Posterior cingulate gyrus (tissue), 11 donors: ENCODE data around the gene LRRC4.
A peak's percentile ranks its signal among the peaks of the same experiment; 100 is the strongest.

Experiments used
- DNase-seq, 10 donors: peaks; one replicate each; pipeline versions ENCODE4 v3.0.0 to v3.0.0-alpha.2; 2020 to 2021; ENCODE audit warnings: mixed read lengths in 3 of 10
- intact Hi-C: fragments of 100-400 bp; cut with DNase I; formaldehyde crosslinking; loops from one replicate; pipeline ENCODE4 v1.15.1; 2023

LRRC4 gene

GRCh38 chr7:127988751-127989150, 42.5 kb downstream of the LRRC4 start:
- DNase-seq, result no peak
- intact Hi-C loops, result no loop called here

DNA sequence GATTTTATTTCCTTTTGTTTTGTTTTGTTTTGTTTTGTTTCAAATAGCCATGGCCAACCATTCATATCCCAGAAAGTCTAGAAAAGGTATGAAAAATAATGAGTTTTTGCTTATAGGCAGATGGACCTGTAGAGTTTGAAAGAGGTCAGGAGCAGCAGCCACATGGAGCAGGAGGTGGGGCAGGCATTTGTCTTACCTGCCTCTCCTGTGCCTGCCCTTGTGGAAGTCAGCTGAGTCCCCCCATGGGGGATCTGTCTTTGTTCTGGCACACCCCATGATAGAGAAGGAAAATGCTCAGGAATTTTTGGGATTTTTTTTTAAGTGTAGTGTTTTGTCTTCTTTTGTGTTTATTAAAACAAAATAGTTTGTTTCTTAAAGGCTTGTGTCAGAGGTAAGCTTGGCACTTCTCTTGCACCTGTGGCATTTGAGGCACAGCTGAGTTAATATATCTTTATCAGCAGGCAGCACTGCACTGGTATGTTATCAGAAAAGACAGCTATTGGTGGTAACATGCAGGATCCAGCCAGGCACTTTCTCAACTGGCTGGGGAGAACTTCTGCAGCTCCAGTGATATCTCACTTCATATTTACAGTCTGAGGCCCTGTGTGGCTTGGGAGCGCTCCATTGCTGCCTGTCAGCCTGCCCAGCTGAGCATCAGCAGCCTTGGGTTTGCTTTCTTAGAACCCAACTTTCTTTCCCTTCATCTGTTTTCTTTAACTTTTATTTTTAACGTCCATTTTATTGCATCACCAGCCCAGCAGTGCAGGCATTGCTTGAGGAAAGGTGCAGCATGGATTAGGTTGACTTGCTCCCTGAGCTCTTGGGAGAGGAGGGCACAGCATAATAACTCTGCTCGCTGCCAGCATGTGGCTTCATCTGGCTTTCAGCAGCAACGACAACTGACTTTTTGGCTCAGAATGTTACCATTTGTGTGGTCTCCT, 44.4 kb downstream of the LRRC4 start:
- intact Hi-C loops, result loop anchor here (1.0 kb wide), 1 partner anchor 8 kb away; no protein-coding TSS in a partner anchor
- DNase-seq, result peak in 1 of 10 donors; percentile 74

- DNase-seq, result no peak
- intact Hi-C loops, result no loop called here
These were observed 47.4 kb downstream of the LRRC4 start for GRCh38 chr7:127983804-127984332.

GRCh38 chr7:127981965-127982364, 49.3 kb downstream of the LRRC4 start:
- intact Hi-C loops, result no loop called here
- no peak for DNase-seq

DNA sequence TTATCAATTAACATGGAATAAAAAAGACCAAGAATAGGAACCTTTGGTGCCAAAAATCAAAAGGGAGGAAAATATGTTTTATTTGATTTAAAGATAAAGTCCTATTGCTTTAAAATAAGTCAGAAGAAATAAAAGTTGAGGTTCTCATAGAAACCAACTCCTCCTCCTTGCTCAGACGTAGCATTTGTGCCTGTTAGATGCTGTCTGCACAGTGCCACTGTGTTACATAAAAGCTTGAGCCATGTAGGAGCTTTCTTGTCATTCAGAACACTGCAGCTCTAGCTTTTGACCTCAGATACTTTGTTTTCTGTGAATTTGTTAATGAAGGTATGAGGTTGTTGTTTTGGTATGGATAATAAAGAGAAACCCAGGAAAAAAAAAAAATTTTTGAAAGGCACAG, 50.3 kb downstream of the LRRC4 start:
- intact Hi-C loops, result no loop called here
- DNase-seq, result no peak

DNA sequence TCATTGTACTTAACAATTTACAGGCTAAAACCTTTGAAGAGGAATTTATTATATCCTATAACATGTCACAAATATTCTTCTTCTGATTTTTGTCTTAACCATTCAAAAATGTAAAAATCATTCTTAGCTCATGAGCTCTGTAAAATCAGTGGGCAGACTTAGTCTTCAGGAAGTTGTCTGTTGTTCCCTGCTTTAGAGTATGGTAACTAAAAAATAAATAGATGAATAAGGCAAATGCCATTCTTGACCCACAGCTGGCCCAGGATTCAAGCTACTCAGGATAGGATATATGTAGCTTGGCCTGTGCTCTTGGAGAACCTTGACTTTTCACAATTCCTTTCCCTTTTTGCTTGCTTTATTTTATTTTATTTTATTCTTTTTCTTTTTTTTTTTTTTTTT, 51.5 kb downstream of the LRRC4 start:
- DNase-seq, result no peak
- intact Hi-C loops, result no loop called here

- intact Hi-C loops, result no loop called here
- DNase-seq, result no peak
These were observed 52.0 kb downstream of the LRRC4 start for GRCh38 chr7:127979113-127979727.

GRCh38 chr7:127978421-127978820, 52.8 kb downstream of the LRRC4 start:
- no peak for DNase-seq
- intact Hi-C loops, result no loop called here
